ENCODE results near the gene PTPN4.

PTPN4 gene

DNA sequence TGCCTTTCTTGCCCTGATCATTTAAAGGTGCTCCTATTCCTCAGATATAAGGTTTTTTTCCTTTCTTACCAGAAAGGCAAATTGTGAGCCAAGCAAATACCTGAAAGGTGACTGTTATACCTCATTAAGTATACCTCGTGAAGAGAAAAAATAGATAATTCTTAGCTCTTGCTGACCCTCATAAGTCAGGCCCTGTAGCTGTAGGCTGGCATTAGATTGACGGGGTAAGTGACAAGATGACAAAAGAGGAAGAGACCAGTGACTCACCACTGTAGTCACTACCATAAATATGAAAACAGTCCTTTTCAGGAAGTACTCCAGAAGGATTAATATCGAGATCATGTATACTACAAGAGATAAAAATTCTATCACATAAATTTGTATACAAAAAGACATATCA is 104.6 kb downstream of the PTPN4 start:
- no peak for DNase-seq

DNA sequence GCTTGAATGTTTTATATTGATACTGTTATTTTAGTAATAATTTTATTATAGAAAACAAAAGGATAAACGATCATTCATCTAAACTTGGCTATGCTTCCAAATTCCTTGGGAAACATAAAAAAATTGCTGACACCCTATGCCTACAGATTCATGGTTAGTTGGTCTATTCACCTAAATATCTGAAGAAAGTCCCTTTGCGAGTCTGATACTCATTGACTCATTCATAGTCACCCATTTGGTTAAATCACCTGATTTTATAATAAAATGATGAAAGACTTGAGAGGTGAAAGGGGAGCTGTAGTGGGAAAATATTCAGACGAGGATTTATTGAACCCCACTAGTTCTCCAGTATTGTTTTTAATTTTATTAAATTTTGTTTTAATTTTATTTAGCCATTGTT is 112.0 kb downstream of the PTPN4 start:
- no peak for DNase-seq

DNA sequence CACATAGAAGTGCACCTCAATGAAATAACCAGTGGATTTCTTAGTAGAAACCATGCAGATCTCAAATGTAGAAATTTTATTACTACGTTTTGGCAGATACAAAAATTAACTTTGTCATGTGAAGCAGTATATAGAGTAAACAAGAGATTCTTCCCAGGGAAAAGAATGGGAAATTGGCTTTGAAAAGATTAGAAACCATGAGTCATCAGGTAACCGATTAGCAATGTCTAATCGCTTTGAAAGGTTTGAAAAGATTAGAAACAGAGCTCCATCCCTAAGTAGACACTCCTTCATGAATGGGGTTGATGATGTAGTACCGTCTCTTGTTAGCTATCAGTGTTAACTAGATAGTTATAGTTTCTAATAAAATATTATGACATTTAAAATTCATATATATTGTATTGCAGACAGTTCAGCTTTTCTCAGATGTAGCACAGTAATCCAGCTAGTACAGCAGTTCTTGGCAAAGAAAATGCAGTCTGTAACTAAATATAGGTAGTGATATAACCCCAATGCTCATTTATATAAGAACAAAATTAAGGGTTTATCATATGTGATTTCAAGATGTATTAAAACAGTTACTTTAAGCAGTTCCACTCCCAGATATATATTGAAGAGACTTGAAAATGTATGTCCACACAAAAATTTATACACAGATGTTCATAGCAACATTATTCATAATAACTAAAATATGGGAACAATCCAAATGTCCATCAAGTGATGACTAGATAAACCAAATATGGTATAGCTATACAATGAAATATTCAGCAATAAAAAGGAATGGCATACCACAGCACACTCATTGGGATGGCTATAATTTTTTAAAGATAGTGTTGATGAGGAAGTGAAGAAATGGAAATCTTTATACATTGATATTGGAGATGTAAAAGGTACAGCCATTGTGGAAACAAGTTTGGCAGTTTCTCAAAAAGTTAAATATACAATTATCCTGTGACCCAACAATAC is 113.9 kb downstream of the PTPN4 start:
- no peak for DNase-seq

DNA sequence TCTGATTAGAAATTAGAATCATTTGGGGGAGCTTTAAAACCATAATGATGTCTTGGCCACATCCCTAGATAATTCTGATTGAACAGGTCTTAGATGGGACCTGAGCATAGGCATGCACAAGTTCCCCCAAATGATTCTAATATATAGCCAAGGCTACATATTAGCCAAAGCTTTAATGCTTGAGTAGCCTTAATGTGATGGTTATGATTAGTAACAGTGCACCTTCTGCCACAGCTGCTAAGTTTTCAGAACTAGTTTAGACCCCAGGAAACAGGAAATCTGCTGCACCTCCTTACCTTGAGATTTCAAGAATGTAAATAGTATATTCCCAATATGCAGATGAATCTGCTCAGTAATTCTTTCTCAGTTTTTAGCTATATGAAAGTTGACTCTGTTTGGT is 119.8 kb downstream of the PTPN4 start:
- no peak for DNase-seq

DNA sequence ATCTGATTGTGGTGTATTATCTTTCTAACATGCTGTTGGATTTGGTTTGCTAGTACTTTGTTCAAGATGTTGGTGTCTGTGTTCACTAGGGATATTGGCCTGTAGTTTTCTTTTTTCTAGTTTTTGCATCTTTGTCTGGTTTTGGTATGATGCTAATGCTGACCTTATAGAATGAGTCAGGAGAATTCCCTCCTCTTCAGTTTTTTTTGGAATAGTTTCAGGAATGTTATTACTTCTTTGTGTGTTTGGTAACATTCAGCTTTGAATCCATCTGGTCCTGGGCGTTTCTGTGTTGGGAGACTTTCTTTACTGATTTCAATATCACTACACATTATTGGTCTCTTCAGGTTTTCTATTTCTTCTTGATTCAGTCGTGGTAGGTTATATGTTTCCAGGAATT is 129.0 kb downstream of the PTPN4 start:
- DNase-seq = no peak

DNA sequence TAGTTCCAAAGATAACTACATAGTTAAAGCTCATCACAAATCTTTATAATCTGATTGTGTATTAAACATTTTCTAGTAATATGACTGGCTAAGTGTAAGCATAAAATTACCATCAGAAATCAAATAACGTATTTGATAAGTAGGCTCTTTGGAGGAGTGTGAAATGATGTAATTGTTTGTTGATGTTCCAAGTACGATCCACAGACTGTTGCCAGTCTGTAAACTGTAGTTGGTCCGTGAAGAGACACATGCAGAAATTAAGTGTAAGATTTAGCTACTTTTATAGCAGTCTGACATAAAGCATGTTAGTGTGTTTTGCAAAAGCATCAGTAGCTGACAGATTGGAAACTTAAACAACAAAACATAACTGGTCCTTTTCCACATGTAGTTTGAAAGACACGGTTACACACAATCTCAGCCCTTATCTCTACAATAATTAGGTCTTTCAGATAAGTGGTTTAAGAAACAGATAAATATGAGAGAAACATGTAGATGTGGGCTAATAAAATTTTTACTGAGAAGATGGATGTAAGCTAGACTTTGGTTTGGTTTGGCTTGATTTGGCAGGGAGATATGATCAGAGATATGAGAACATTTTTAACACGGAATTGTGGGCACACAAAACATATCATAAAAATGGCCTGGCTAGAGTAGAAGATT is 138.1 kb downstream of the PTPN4 start:
- DNase-seq = no peak

DNA sequence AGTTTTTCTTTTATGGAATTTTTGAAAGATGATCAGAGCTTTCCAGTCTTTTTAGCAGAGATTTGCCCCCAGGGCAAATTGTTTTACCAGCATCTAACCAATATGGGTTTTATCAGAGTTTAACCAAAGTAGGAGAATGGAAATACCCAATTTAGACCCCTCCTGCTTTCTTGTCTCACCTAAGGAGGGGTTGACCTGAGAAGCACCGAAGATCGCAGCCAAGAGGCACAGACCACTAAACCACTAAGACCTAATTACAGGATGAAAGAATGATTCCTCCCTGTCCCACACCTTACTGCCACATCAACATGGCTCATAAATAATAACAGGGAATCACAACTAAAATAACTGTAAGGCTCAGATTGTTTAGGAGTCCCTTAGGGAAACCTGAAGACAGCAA is 141.3 kb downstream of the PTPN4 start:
- no peak for DNase-seq

DNA sequence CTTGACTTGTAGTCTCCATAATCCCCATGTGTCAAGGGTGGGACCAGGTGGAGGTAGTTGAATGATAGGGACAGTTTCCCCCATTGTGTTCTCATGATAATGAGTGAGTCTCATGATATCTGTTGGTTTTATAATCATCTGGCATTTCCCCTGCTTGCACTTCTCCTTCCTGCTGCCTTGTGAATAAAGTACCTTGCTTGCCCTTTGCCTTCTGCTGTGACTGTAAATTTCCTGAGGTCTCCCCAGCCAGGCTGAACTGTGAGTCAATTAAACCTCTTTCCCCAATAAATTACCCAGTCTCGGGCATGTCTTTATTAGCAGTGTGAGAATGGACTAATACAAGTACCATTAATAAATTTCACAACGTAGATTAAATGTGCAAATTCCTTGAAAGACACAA is 150.8 kb downstream of the PTPN4 start:
- DNase-seq = no peak

DNA sequence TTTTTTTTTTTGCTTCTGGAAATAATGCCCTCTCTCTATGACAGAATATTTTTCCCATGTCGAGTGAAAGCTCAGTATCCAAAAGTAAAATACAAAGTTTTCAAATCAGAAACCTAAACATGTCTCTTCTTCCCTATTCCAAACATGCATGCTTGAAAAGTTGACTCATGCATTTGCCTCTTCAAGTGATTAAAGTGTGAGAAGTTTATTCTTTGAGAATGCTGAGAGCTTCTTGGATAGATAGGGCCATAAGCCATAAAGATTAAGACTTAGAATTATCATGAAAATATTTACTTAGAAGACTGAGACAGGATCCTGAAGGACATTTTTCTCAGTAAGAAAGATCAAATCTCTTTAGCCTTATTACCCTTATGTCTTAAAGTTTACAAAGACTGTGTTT is 154.5 kb downstream of the PTPN4 start:
- no peak for DNase-seq

DNA sequence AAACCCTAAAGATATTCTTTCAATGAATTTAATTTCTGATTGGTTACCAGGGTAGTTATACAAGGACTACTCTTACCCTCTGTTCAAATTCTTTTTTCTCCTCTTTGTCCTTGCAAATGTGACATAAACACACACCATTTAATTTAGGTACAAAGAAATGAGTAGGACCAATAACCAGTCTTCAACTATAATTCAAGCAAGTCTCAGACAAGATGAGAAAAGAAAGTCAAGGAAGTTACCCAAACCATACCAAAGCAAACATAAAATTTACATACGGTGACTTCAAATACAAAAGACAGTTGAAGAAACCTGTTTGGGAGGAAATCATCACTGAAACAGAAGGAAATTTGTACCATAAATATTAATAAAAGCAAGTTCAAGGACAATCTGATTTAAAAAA is 162.1 kb downstream of the PTPN4 start:
- DNase-seq = no peak

DNA sequence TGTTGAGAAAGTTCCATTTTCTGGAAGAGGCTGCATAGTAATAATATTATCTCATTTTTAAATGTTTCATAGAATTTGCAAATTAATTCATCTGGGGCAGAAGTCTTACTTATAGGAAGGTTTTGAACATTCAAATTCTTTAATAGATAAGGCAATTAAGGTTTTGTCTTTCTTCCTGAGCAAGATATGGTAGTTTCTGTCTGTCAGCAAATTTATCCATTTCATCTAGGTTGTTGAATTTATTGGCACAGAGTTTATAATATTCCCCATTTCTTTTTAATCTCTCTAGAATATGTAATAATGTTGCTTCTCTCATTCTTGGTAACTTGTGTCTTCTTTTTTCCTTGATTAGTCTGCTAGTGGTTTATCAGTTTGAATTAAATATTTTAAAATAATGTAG is 163.0 kb downstream of the PTPN4 start:
- no peak for DNase-seq

DNA sequence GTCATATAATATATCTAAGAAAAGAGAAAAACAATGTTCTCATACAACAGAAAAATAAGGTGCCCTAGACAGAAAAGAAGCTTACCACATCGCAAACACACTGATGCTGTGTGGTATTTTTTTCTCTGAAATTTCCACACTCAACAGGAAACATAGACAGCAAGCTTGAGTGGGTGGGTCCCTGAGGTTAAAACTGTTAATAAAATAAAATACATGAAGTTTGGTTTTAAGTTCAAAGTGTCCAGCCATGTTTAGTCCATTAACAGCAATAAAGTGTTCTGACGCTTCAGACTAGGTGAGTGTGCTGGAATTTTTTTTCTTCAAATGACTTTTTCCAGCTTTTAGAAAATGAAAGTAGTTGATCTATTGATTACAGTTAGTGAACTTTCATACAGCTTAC is 169.8 kb downstream of the PTPN4 start:
- peak; percentile 13 for DNase-seq

DNA sequence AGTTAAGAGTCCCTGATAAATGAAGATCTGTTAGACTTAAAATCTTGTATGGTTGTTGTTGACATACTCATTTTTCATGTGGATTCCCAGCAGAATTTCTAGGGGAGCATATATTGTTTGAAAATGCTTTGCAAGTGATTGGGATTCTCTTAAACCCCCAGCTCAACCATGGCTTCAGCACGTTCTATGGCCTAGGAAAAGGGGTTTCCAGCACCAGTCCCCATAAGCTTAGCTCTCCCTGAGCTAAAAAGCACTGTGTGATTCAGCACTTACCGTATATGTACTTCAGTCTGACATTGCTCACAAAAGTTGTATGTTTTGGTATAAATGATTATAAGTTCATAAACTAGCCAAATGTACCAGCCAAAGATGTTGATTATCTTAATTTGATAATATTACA is 173.1 kb downstream of the PTPN4 start:
- no peak for DNase-seq

DNA sequence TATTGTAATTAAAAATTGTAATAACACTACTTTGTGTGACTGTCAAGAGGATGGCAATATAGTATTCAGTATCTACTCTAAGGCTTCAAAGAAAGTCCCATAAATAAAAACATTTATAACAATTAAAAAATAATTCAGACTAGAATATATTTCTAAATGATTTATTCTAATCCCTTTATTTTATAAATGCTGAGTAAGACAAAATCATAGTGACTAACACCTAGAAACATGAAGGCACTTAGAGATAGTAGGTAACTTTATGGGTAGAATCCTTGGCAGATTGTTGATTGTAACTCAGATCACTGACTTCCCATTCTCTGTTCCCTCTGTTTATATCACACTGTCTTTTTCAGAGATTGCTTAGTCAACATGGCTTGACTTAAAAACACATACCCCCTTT is 174.6 kb downstream of the PTPN4 start:
- no peak for DNase-seq

DNA sequence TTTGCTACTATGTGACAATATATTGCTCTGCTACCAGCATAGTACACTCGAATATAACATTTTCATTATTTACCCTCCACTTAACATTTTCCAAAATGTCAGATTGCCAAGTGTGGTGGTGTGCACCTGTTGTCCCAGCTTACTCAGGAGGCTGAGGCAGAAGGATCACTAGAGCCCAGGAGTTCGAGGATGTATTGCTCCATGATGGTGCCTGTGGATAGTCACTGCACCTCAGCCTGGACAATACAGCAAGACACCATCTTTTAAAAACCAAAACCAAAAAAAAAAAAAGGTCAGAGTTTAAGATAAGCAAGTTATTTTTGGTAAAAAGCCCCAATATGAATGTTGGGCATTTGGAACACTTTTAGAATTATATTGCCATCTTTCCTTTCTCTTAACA is 178.0 kb downstream of the PTPN4 start:
- DNase-seq = no peak

DNA sequence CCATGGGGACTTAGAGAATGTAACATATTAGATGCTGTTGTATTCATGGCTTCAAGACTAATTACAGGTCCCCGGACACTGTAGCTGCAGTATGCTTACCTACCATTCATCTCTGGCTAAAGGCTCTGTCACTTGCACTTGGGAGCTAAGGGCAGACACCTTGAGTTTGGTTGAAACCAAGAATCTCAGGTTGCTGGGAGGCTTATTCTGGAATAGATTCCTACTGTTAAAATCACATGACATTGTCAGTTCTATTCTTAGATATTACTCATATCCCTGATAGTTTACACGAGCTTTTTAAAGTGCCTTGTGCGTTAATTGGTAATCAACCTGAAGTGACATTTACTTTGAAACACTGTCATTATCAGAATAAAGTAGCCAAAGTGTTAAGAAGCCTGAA is 180.2 kb downstream of the PTPN4 start:
- DNase-seq = no peak

DNA sequence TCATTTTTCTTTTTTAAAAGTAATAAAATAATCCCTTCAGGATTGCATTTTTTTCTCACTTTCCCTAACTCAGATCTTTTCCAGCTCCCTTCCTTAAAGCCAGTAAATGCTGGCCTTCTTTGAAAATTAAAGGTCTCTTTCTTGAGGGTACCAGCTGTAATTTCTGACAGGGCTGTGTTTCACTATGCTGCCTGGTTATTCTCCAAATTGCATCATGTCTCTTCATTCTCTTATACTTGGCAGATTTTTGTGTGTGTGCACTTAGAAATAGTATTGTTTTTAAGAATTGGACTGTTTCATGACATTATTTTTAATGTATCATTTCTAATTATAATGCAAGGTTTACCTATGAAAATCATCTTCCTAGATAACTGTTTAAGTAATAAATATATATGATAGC is 181.1 kb downstream of the PTPN4 start:
- no peak for DNase-seq

DNA sequence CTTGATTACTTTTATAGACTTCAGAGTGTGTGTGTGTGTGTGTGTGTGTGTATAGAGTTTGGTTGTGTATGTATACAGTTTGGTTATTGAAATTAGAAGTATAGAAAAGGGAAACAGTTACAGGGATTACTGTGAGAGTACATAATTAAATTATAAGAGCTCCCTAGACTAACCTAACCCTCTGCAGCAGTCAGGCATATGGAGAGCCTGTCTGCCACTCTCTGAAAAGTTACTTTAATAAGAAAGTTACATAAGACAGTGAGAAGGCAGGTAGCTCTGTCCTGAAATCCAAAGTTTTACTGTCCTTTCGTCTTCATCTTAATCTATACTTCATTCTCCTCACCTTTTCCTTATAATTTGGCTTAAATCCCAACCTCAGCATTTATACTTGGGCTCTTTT is 181.7 kb downstream of the PTPN4 start:
- no peak for DNase-seq

DNA sequence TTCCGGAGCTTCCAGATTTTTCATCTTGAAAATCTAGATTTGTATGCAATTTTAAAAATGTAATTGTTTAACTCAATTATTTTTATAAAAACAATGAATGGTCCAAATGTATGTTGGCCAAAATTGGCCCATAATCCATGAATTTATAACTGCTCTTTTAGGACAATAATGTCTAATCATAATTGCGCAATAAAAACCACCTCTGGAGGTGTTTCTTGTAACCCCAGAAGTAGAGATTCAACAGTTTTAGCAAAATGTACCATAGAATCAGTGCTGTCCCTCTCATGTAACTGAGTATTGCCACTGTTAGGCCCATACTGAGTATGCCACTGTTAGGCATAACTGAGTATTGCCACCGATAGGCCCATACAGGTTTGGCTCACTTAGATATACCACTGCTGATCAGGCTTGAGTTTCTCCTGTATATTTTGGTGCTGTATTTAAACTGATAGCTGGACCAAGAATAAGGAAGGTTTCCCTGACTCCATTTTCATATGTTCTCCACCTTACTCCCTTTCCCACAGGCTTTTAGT is 182.3 kb downstream of the PTPN4 start:
- no peak for DNase-seq

DNA sequence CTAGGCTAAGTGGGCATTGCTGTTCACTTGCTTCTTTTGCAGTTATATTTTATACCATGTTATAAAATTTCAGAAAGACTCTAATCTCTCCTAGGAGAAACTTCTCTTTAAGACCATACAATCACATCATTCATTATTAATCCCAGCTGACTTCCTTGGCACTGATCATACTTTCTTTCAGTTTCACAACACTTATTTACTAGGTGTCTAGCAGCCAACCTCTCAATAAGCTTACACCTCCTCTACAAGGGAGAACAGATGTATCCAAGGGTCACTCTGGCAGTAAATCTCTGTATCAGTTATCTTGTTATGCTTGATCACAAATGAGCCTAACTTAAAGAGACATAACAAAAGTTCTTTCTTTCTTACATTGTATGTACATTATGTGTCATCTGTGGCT is 183.3 kb downstream of the PTPN4 start:
- DNase-seq = no peak

DNA sequence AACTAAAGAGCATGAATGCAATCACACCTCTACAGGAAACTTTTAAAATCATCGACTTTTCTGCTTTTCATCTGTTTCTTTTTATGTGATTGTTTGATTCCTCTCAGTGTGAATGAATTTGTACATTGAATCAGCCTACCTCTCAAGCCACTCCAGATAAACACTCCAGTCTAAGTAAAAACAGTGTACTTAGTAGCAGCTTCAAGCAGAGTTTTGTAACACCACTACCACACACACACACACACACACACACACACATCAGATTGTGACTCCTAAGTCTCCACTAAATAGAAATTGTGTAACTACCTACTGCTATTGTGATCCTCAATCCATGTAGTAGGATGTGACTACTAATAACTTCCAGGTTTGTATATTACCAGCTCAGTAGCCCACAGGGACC is 187.8 kb downstream of the PTPN4 start:
- DNase-seq = no peak

DNA sequence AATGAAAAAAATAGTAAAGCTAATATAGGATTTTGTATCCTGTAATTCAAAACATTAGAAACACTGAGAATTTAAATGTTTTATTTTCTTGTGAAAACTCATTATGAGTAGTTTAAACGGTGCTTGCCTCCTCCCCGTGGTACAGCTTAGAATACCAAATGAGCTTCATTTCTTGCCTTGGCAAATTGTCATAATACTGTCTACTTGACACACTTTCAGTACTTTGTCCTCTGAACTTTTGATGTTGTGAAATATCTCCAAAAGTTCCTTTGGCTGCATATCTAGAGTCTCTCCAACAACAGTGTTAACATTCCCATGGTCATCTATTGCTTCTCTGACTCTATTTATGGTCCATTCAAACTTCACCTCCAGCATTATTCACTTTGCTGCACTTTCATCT is 191.2 kb downstream of the PTPN4 start:
- DNase-seq = no peak

DNA sequence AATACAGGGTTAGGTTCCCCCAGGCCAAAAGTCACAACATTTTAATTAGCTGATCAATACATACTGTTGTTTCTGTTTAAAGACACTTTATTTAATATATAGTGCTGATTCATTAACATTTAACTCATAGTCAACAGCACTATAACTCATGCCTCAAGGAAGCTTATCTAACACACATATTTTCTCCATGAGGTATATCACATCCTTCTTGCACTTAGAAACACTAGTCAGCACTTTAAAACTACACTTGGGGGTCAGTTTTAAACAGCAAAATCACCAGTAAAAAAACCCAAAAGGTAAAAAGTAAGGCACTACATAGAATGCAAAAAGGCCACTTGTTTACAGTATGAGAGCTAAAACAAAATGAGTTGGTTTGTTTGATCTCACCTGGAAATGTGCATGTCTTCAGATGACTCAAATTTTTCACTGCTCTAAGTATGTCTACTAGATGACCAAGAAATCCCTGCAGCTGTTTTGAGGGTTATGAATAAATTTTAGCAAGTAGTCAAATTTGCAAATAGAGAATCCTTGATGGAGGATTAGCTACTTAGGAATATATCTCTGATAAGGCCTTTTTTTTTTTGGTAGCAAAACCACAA is 199.0 kb downstream of the PTPN4 start:
- DNase-seq = no peak

DNA sequence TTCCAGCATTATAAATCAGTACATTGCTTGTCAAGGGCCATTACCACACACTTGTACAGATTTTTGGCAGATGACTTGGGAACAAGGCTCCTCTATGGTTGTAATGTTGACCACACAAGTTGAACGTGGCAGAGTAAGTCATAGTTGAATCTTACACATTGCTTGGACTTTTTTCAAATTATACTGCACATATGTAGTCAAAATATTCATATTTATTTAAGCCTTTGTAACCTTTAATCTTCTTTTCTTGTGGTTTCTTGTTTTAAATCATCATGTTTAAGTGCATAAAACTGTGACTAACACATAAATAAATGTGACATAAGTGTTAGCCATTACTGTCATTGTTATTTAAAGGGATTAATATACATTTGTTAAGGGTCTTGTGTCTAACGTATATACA is 201.1 kb downstream of the PTPN4 start:
- DNase-seq = no peak

All from stimulated activated CD4-positive, alpha-beta T cell treated with anti-CD3 and anti-CD28 coated beads, Interleukin-4, amount 100 ng/mL, for 24 hours (primary cell).